ENCODE data around the gene KDM7A. TPM values are rescaled to one million over a fixed set of nuclear protein-coding genes. Genes with fewer than 3 reads are reported as not detected.

The KDM7A gene
- total and polyA plus RNA-seq, 2 of the 8 experiments (the other 6 are each of a cell fraction or from before 2014, with no cell fraction given), result 2.2 to 12.5 TPM

GRCh38 chr7:140047197-140047596 is 129.6 kb downstream of the KDM7A start:
- no peak overlapping the region for H3K18ac ChIP-seq (ENCODE audit: extremely low read depth, low read length)
- H3K27ac ChIP-seq (ENCODE audit: low read depth, low read length), result no peak overlapping the region
- FAIRE-seq, result no peak
- H3K56ac ChIP-seq (replicated peaks; ENCODE audit: insufficient read length, low read depth, low read length), result no peak overlapping the region
- no peaks in the 10 kb centered on the region for H3K27me3 ChIP-seq (replicated peaks in 1 of 4; ENCODE audit: control insufficient read depth in 3 of 4, extremely low read depth in 1 of 4, insufficient read depth in 3 of 4, low read length in 3 of 4)
- H2BK20ac ChIP-seq (ENCODE audit: low read length), result no peak overlapping the region
- H3K79me1 ChIP-seq (ENCODE audit: low read depth, low read length), result no peaks in the 10 kb centered on the region
- ChIA-PET CTCF (ENCODE audit: partially characterized antibody) (no interaction called here), POLR2A (ENCODE audit: partially characterized antibody) (interaction anchor here (0.7 kb wide), 1 partner anchor 37 kb away, joined by 3 read pairs; no protein-coding TSS in a partner anchor)
- no peak overlapping the region for H4K91ac ChIP-seq (replicated peaks; ENCODE audit: insufficient read length, low read length)
- H4K5ac ChIP-seq (ENCODE audit: insufficient read length, low read depth, low read length), result no peak overlapping the region
- 92% methylated on average over 3 of the region's 3 CpGs; no CpG with 5 or more reads in 1 of the 2 experiments for WGBS, 2 experiments (ENCODE audit: extremely low coverage in 1 of 2, insufficient coverage in 1 of 2, insufficient read length in 1 of 2, insufficient replicate concordance in 2 of 2, low coverage in 1 of 2, low lambda C conversion rate in 2 of 2, missing lambda C conversion rate in 1 of 2)
- H3K9ac ChIP-seq (replicated peaks in 1 of 4; ENCODE audit: extremely low read depth in 1 of 4, low read depth in 3 of 4, low read length in 3 of 4), result no peak overlapping the region
- H2BK5ac ChIP-seq (ENCODE audit: low read depth, low read length), result no peak overlapping the region
- no peak overlapping the region for H2BK15ac ChIP-seq (ENCODE audit: low read length)
- no peak for DNase-seq (ENCODE audit: low read depth in 1 of 2, low spot score in 2 of 2)
- H3K4ac ChIP-seq (replicated peaks; ENCODE audit: insufficient read length, low read depth, low read length), result no peak overlapping the region
- no peaks in the 10 kb centered on the region for H3K9me3 ChIP-seq (ENCODE audit: insufficient read depth in 2 of 2, low read depth in 1 of 2, low read length in 1 of 2)
- H2AFZ ChIP-seq (ENCODE audit: low read length), result no peak overlapping the region
- H3K79me2 ChIP-seq (ENCODE audit: control insufficient read depth in 1 of 2, insufficient read depth in 2 of 2, low read length in 2 of 2), result no peaks in the 10 kb centered on the region
- H3K14ac ChIP-seq (ENCODE audit: insufficient read length), result no peak overlapping the region
- H3K23ac ChIP-seq (ENCODE audit: insufficient read length), result no peak overlapping the region
- H3K23me2 ChIP-seq (ENCODE audit: low read depth, low read length), result 0 out of 2 replicates have a peak, but pooled peaks cover 1% of the 10 kb centered on the region
- no peak overlapping the region for H2BK120ac ChIP-seq (replicated peaks; ENCODE audit: low read depth, low read length)
- H3K36me3 ChIP-seq (ENCODE audit: control insufficient read depth in 2 of 4, insufficient read depth in 4 of 4, low read length in 3 of 4), result no peaks in the 10 kb centered on the region
- no peak overlapping the region for H3K4me3 ChIP-seq (ENCODE audit: extremely low read depth in 1 of 4, insufficient read depth in 2 of 4, low read depth in 3 of 4, low read length in 4 of 4)
- no peak overlapping the region for H2BK12ac ChIP-seq (ENCODE audit: low read depth, low read length)
- no peaks in the 10 kb centered on the region for H3K4me1 ChIP-seq (replicated peaks in 1 of 4; ENCODE audit: control insufficient read depth in 3 of 4, insufficient read depth in 4 of 4, low read length in 3 of 4)
- H2AK5ac ChIP-seq (ENCODE audit: low read depth, low read length), result no peak overlapping the region
- peaks cover 0 to 1% of the 10 kb centered on the region in 2 experiments for H4K20me1 ChIP-seq (replicated peaks in 1 of 2; ENCODE audit: control insufficient read depth in 1 of 2, insufficient read depth in 2 of 2, low read length in 2 of 2)
- no peak overlapping the region for H3K4me2 ChIP-seq (ENCODE audit: insufficient read depth in 1 of 2, low read depth in 2 of 2, low read length in 2 of 2)
- no peak overlapping the region for H4K8ac ChIP-seq (ENCODE audit: extremely low read depth, insufficient read depth, low read length)
- TF ChIP-seq ASH2L (IDR thresholded peaks at IDR 0.05; ENCODE audit: low read length) (no peak), BACH1 (IDR thresholded peaks at IDR 0.05; ENCODE audit: low read length) (no peak), CHD2 (IDR thresholded peaks at IDR 0.05; ENCODE audit: low read length) (no peak), RAD21 (IDR thresholded peaks at IDR 0.05 in 1 of 2, conservative IDR thresholded peaks at IDR 0.05 in 1 of 2; ENCODE audit: low read depth in 2 of 2, low read length in 2 of 2) (no peak), JUND (IDR thresholded peaks at IDR 0.05; ENCODE audit: low read length) (no peak), PHF8 (conservative IDR thresholded peaks at IDR 0.05; ENCODE audit: low read depth, low read length) (no peak), SP4 (IDR thresholded peaks at IDR 0.05; ENCODE audit: low read length) (no peak), RFX5 (IDR thresholded peaks at IDR 0.05; ENCODE audit: borderline replicate concordance, low read depth, low read length) (no peak), TAF1 (IDR thresholded peaks at IDR 0.05; ENCODE audit: low read depth, low read length) (no peak)
